GM23338 (cell line): ENCODE results near the gene MPPED1. TPM values are rescaled to one million over a fixed set of nuclear protein-coding genes. Genes with fewer than 3 reads are reported as not detected.

ENCODE experiments used
- ATAC-seq: fragments of 200-7000 bp; cut with Tn5 transposase; 3 replicates; pipeline ENCODE4 v1.9.1; 2020
- DNase-seq: peaks from one replicate; pipeline ENCODE4 v3.0.0-alpha.2; 2015; ENCODE audit warnings: low spot score
- H2AFZ ChIP-seq: fragments of 200-600 bp; sonication (generic); 2 replicates; pipeline ENCODE4 v1.8.0; 2016; ENCODE audit warnings: antibody characterized with exemption, mild to moderate bottlenecking, moderate library complexity
- H3F3A ChIP-seq: fragments of 200-600 bp; sonication (generic); replicated peaks from 2 replicates; pipeline ENCODE4 v1.8.0; 2017; ENCODE audit warnings: antibody characterized with exemption, mixed run types, low read depth
- H3K27ac ChIP-seq: fragments of 200-600 bp; sonication (generic); 2 replicates; pipeline ENCODE4 v1.6.1; 2016; ENCODE audit warnings: low read depth
- H3K27me3 ChIP-seq: fragments of 200-600 bp; sonication (generic); 2 replicates; pipeline ENCODE4 v1.8.0; 2016; ENCODE audit warnings: mild to moderate bottlenecking, mixed run types, moderate library complexity; ENCODE audit not compliant: insufficient read depth
- H3K36me3 ChIP-seq: fragments of 200-600 bp; sonication (generic); 2 replicates; pipeline ENCODE4 v1.8.0; 2016; ENCODE audit warnings: mild to moderate bottlenecking; ENCODE audit not compliant: insufficient read depth
- H3K4me1 ChIP-seq: fragments of 200-600 bp; sonication (generic); 2 replicates; pipeline ENCODE4 v1.8.0; 2016; ENCODE audit warnings: mild to moderate bottlenecking, moderate library complexity; ENCODE audit not compliant: insufficient read depth
- H3K4me2 ChIP-seq: fragments of 200-600 bp; sonication (generic); 2 replicates; pipeline ENCODE4 v1.7.1; 2017; ENCODE audit warnings: mixed run types
- H3K4me3 ChIP-seq: fragments of 200-600 bp; sonication (generic); 2 replicates; pipeline ENCODE4 v1.6.1; 2016; ENCODE audit warnings: mixed run types
- H3K79me2 ChIP-seq: fragments of 200-600 bp; sonication (generic); replicated peaks from 2 replicates; pipeline ENCODE4 v1.8.0; 2017; ENCODE audit warnings: mild to moderate bottlenecking; ENCODE audit not compliant: insufficient read depth
- H3K9me2 ChIP-seq: fragments of 200-600 bp; sonication (generic); 2 replicates; pipeline ENCODE4 v1.8.0; 2017; ENCODE audit not compliant: insufficient read depth
- H4K20me1 ChIP-seq: fragments of 200-600 bp; sonication (generic); replicated peaks from 2 replicates; pipeline ENCODE4 v1.8.0; 2017; ENCODE audit warnings: mild to moderate bottlenecking; ENCODE audit not compliant: insufficient read depth
- H3K27ac Mint-ChIP-seq: 2 replicates; pipeline ENCODE4 v1.8.0; 2020; ENCODE audit warnings: inconsistent platforms, mild to moderate bottlenecking, moderate library complexity, mixed read lengths
- H3K27me3 Mint-ChIP-seq: 3 replicates; pipeline ENCODE4 v1.8.0; 2022; ENCODE audit warnings: low read depth, mild to moderate bottlenecking, moderate library complexity, mixed read lengths, inconsistent platforms; ENCODE audit not compliant: insufficient read depth, poor library complexity
- H3K36me3 Mint-ChIP-seq: 3 replicates; pipeline ENCODE4 v1.8.0; 2021; ENCODE audit warnings: low read depth, mild to moderate bottlenecking, inconsistent platforms, moderate library complexity, mixed read lengths
- H3K4me1 Mint-ChIP-seq: 3 replicates; pipeline ENCODE4 v1.8.0; 2020; ENCODE audit warnings: mild to moderate bottlenecking, inconsistent platforms, mixed read lengths
- H3K4me3 Mint-ChIP-seq: 3 replicates; pipeline ENCODE4 v1.8.0; 2021; ENCODE audit warnings: moderate library complexity, mild to moderate bottlenecking, inconsistent platforms, mixed read lengths
- H3K9me3 Mint-ChIP-seq: 3 replicates; pipeline ENCODE4 v1.8.0; 2020; ENCODE audit warnings: moderate library complexity, mild to moderate bottlenecking, inconsistent platforms, mixed read lengths
- CREB1 ChIP-seq: fragments of 250-450 bp; sonication (Bioruptor Pico); IDR thresholded peaks from 2 replicates; pipeline ENCODE4 v1.5.0; 2020; ENCODE audit warnings: low read depth, mild to moderate bottlenecking, moderate library complexity
- polyA plus RNA-seq: library from polyadenylated mRNA; unstranded; fragments of >200 nt; fragmentation: Nextera tagmentation; extraction: Ambion mirVana; gene quantifications from 2 replicates; pipeline ENCODE4 v1.2.1, GENCODE V29; 2016
- total RNA-seq: library from RNA; depleted of rRNA; stranded (reverse); fragments of >200 nt; shearing (Covaris generic); gene quantifications from 2 replicates; pipeline ENCODE4 v1.2.3, GENCODE V29; 2014
- TF ChIP-seq, protein P1 (sequence below), 2 experiments: fragments of 200-600 bp in 1 of 2; sonication (generic) in 1 of 2; conservative IDR thresholded peaks; 2 replicates each; pipeline versions ENCODE4 v1.5.1 to v1.6.1; 2016 to 2017; ENCODE audit warnings: antibody characterized with exemption in 2 of 2, low read depth in 2 of 2, mild to moderate bottlenecking in 2 of 2, moderate library complexity in 1 of 2
- TF ChIP-seq, protein P2 (sequence below): fragments of 250-450 bp; sonication (Bioruptor Pico); IDR thresholded peaks from 2 replicates; pipeline ENCODE4 v1.5.0; 2020; ENCODE audit warnings: mild to moderate bottlenecking, moderate library complexity
- TF ChIP-seq, protein P3 (sequence below): IDR thresholded peaks from one replicate; pipeline ENCODE4 v1.6.1; 2018; ENCODE audit warnings: antibody characterized with exemption; ENCODE audit not compliant: unreplicated experiment

The MPPED1 gene
- total and polyA plus RNA-seq, 2 experiments from 2014 or later = 0.56 TPM; not detected in 1

DNA sequence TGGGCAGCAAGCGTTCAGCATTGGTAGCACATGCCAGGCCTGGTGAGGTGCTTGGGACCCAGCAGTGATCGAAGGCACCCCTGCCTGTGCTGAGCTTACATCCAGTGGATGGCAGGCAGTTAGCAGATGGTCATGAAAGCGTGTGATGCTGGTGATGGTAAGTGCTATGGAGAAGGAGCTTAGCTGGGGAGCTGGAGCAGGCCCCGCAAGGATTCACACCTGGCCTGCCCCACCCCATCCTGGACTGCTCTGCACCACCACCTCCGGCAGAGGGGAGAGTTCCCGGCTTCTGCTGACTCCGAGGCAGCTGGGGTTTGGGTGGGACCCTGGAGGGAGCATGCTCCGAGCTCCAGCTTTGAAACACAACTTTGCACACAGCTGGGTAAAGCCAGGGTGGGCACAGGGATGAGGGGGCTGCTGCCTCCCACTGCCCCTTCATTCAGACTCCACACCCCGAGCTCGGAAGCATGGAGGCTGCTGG lies 16.2 kb downstream of the MPPED1 start:
- Mint-ChIP-seq H3K4me3 (no peak overlapping the region), H3K36me3 (no peaks in the 10 kb centered on the region), H3K27ac (no peak overlapping the region), H3K27me3 (peaks cover 12% of the 10 kb centered on the region), H3K4me1 (peaks cover 19% of the 10 kb centered on the region), H3K9me3 (no peaks in the 10 kb centered on the region)
- no peak for ATAC-seq
- no peak overlapping the region for H3K4me2 ChIP-seq
- no peak overlapping the region for H3K4me3 ChIP-seq
- no peak overlapping the region for H2AFZ ChIP-seq
- no peaks in the 10 kb centered on the region for H3F3A ChIP-seq
- DNase-seq = no peak
- no peaks in the 10 kb centered on the region for H3K27me3 ChIP-seq
- H4K20me1 ChIP-seq = no peaks in the 10 kb centered on the region
- no peaks in the 10 kb centered on the region for H3K36me3 ChIP-seq
- H3K4me1 ChIP-seq = no peaks in the 10 kb centered on the region
- TF ChIP-seq, protein P1, sequence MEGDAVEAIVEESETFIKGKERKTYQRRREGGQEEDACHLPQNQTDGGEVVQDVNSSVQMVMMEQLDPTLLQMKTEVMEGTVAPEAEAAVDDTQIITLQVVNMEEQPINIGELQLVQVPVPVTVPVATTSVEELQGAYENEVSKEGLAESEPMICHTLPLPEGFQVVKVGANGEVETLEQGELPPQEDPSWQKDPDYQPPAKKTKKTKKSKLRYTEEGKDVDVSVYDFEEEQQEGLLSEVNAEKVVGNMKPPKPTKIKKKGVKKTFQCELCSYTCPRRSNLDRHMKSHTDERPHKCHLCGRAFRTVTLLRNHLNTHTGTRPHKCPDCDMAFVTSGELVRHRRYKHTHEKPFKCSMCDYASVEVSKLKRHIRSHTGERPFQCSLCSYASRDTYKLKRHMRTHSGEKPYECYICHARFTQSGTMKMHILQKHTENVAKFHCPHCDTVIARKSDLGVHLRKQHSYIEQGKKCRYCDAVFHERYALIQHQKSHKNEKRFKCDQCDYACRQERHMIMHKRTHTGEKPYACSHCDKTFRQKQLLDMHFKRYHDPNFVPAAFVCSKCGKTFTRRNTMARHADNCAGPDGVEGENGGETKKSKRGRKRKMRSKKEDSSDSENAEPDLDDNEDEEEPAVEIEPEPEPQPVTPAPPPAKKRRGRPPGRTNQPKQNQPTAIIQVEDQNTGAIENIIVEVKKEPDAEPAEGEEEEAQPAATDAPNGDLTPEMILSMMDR (conservative IDR thresholded peaks at IDR 0.05; ENCODE audit: low read depth in 2 of 2) = no peak; a peak in 1 of 4 replicates
- TF ChIP-seq, protein P2, sequence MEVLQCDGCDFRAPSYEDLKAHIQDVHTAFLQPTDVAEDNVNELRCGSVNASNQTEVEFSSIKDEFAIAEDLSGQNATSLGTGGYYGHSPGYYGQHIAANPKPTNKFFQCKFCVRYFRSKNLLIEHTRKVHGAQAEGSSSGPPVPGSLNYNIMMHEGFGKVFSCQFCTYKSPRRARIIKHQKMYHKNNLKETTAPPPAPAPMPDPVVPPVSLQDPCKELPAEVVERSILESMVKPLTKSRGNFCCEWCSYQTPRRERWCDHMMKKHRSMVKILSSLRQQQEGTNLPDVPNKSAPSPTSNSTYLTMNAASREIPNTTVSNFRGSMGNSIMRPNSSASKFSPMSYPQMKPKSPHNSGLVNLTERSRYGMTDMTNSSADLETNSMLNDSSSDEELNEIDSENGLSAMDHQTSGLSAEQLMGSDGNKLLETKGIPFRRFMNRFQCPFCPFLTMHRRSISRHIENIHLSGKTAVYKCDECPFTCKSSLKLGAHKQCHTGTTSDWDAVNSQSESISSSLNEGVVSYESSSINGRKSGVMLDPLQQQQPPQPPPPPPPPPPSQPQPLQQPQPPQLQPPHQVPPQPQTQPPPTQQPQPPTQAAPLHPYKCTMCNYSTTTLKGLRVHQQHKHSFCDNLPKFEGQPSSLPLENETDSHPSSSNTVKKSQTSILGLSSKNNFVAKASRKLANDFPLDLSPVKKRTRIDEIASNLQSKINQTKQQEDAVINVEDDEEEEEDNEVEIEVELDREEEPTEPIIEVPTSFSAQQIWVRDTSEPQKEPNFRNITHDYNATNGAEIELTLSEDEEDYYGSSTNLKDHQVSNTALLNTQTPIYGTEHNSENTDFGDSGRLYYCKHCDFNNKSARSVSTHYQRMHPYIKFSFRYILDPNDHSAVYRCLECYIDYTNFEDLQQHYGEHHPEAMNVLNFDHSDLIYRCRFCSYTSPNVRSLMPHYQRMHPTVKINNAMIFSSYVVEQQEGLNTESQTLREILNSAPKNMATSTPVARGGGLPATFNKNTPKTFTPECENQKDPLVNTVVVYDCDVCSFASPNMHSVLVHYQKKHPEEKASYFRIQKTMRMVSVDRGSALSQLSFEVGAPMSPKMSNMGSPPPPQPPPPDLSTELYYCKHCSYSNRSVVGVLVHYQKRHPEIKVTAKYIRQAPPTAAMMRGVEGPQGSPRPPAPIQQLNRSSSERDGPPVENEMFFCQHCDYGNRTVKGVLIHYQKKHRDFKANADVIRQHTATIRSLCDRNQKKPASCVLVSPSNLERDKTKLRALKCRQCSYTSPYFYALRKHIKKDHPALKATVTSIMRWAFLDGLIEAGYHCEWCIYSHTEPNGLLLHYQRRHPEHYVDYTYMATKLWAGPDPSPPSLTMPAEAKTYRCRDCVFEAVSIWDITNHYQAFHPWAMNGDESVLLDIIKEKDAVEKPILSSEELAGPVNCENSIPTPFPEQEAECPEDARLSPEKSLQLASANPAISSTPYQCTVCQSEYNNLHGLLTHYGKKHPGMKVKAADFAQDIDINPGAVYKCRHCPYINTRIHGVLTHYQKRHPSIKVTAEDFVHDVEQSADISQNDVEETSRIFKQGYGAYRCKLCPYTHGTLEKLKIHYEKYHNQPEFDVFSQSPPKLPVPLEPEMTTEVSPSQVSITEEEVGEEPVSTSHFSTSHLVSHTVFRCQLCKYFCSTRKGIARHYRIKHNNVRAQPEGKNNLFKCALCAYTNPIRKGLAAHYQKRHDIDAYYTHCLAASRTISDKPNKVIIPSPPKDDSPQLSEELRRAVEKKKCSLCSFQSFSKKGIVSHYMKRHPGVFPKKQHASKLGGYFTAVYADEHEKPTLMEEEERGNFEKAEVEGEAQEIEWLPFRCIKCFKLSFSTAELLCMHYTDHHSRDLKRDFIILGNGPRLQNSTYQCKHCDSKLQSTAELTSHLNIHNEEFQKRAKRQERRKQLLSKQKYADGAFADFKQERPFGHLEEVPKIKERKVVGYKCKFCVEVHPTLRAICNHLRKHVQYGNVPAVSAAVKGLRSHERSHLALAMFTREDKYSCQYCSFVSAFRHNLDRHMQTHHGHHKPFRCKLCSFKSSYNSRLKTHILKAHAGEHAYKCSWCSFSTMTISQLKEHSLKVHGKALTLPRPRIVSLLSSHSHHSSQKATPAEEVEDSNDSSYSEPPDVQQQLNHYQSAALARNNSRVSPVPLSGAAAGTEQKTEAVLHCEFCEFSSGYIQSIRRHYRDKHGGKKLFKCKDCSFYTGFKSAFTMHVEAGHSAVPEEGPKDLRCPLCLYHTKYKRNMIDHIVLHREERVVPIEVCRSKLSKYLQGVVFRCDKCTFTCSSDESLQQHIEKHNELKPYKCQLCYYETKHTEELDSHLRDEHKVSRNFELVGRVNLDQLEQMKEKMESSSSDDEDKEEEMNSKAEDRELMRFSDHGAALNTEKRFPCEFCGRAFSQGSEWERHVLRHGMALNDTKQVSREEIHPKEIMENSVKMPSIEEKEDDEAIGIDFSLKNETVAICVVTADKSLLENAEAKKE (CRISPR knock-in tag) = no peak
- no peaks in the 10 kb centered on the region for H3K79me2 ChIP-seq
- H3K27ac ChIP-seq = no peak overlapping the region
- H3K9me2 ChIP-seq = no peaks in the 10 kb centered on the region

DNA sequence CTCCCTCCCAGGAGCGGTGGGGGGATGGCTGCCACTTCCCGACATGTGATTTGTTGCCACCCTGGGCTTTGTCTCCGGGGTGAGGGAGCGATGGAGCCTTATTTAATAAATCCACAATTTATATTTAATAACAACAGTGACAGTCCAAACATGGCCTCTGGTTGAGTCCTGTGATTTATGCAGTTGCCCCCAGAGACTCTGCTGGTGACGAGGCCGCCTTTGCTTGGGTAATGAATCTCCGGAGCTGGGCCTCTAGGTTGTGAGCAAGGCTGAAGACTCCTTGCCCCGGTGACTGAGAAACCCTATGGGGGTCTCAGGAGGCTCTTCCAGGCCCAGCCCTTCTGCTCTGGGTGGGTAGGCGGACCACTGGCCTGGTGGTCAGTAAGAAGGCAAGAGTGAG lies 16.7 kb downstream of the MPPED1 start:
- H3K79me2 ChIP-seq = no peaks in the 10 kb centered on the region
- DNase-seq (no peak), ATAC-seq (no peak)
- no peaks in the 10 kb centered on the region for H4K20me1 ChIP-seq
- Mint-ChIP-seq H3K4me1 (peaks cover 16% of the 10 kb centered on the region), H3K27me3 (peaks cover 12% of the 10 kb centered on the region), H3K4me3 (no peak overlapping the region), H3K9me3 (no peaks in the 10 kb centered on the region), H3K27ac (no peak overlapping the region), H3K36me3 (no peaks in the 10 kb centered on the region)
- H3K4me2 ChIP-seq = no peak overlapping the region
- no peaks in the 10 kb centered on the region for H3K4me1 ChIP-seq
- H3K27ac ChIP-seq = no peak overlapping the region
- no peak overlapping the region for H3K4me3 ChIP-seq
- no peaks in the 10 kb centered on the region for H3F3A ChIP-seq
- H3K36me3 ChIP-seq = no peaks in the 10 kb centered on the region
- H3K27me3 ChIP-seq = no peaks in the 10 kb centered on the region
- no peak overlapping the region for H2AFZ ChIP-seq
- H3K9me2 ChIP-seq = no peaks in the 10 kb centered on the region
- TF ChIP-seq CREB1 (CRISPR knock-in tag) = no peak
- TF ChIP-seq, protein P3, sequence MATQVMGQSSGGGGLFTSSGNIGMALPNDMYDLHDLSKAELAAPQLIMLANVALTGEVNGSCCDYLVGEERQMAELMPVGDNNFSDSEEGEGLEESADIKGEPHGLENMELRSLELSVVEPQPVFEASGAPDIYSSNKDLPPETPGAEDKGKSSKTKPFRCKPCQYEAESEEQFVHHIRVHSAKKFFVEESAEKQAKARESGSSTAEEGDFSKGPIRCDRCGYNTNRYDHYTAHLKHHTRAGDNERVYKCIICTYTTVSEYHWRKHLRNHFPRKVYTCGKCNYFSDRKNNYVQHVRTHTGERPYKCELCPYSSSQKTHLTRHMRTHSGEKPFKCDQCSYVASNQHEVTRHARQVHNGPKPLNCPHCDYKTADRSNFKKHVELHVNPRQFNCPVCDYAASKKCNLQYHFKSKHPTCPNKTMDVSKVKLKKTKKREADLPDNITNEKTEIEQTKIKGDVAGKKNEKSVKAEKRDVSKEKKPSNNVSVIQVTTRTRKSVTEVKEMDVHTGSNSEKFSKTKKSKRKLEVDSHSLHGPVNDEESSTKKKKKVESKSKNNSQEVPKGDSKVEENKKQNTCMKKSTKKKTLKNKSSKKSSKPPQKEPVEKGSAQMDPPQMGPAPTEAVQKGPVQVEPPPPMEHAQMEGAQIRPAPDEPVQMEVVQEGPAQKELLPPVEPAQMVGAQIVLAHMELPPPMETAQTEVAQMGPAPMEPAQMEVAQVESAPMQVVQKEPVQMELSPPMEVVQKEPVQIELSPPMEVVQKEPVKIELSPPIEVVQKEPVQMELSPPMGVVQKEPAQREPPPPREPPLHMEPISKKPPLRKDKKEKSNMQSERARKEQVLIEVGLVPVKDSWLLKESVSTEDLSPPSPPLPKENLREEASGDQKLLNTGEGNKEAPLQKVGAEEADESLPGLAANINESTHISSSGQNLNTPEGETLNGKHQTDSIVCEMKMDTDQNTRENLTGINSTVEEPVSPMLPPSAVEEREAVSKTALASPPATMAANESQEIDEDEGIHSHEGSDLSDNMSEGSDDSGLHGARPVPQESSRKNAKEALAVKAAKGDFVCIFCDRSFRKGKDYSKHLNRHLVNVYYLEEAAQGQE = no peak
- TF ChIP-seq, protein P1 (conservative IDR thresholded peaks at IDR 0.05; ENCODE audit: low read depth in 2 of 2) = no peak
